HepG2 (cell line): ENCODE measurements around the gene PCDHGB1. TPM values are rescaled to one million over a fixed set of nuclear protein-coding genes. Genes with fewer than 3 reads are reported as not detected.

ENCODE experiments used
- ATAC-seq: fragments of 200-7000 bp; cut with Tn5 transposase; 3 replicates; pipeline ENCODE4 v1.9.1; 2020; ENCODE audit warnings: mild to moderate bottlenecking, moderate library complexity
- BruUV-seq: library from RNA; stranded (reverse); fragments of 400-500 nt; replicated peaks from 2 replicates; lab custom pipeline; 2021; lab: Mats Ljungman, UMichigan
- CTCF ChIA-PET: fragments of 300-600 bp; formaldehyde crosslinking; extraction: SDS; loops from one replicate; lab custom pipeline; 2021; ENCODE audit warnings: low total read pairs, inconsistent platforms, low intra/inter-chr PET ratio; lab: Yijun Ruan, JAX
- POLR2A ChIA-PET: fragments of 350-600 bp; sonication (Branson Sonifier 250); formaldehyde crosslinking; loops from one replicate; lab custom pipeline; 2020; ENCODE audit warnings: antibody characterized with exemption, inconsistent platforms; lab: Yijun Ruan, JAX
- DNase-seq: peaks from one replicate; pipeline ENCODE4 v3.0.0-alpha.2; 2015; ENCODE audit warnings: low spot score
- FAIRE-seq: peaks from 3 replicates; lab custom pipeline; 2011; peaks lifted over from hg19 to GRCh38; lab: Jason Lieb, UNC
- H2AFZ ChIP-seq: one replicate; pipeline ENCODE4 v1.6.1; 2011; ENCODE audit warnings: low read length, inconsistent platforms
- H3K27ac ChIP-seq: fragments of 300-600 bp; 3 replicates; pipeline ENCODE4 v1.8.0; 2011; ENCODE audit warnings: mixed run types, mild to moderate bottlenecking, mixed read lengths, low read length, inconsistent platforms; ENCODE audit not compliant: insufficient read depth; ENCODE audit errors: extremely low read length
- H3K27me3 ChIP-seq, 2 experiments: fragments of 200-600 bp in 1 of 2; 2 replicates in 1 of 2; 3 replicates in 1 of 2; pipeline versions ENCODE4 v1.6.0 to v1.8.0; 2011; ENCODE audit warnings: low read length in 2 of 2, mild to moderate bottlenecking in 2 of 2, moderate library complexity in 2 of 2, inconsistent platforms in 1 of 2; ENCODE audit not compliant: insufficient read depth in 2 of 2, control insufficient read depth in 1 of 2
- H3K36me3 ChIP-seq, 2 experiments: fragments of 200-600 bp in 1 of 2; replicated peaks in 1 of 2; 2 replicates in 1 of 2; 3 replicates in 1 of 2; pipeline versions ENCODE4 v1.5.1 to v1.8.0; 2011; ENCODE audit warnings: low read length in 2 of 2, inconsistent platforms in 1 of 2; ENCODE audit not compliant: insufficient read depth in 2 of 2, control insufficient read depth in 1 of 2
- H3K4me1 ChIP-seq: 2 replicates; pipeline ENCODE4 v1.5.1; 2012; ENCODE audit warnings: low read length, inconsistent platforms; ENCODE audit not compliant: insufficient read depth
- H3K4me2 ChIP-seq: 2 replicates; pipeline ENCODE4 v1.6.0; 2011; ENCODE audit warnings: low read depth, low read length, inconsistent platforms
- H3K4me3 ChIP-seq, 3 experiments: fragments of 200-600 bp in 1 of 3; sonication (generic), shearing (Covaris generic) in 1 of 3; replicated peaks in 1 of 3; 2 replicates each; pipeline ENCODE4 v1.5.1; 2011 to 2016; ENCODE audit warnings: low read length in 3 of 3, inconsistent platforms in 2 of 3, low read depth in 2 of 3, mild to moderate bottlenecking in 2 of 3, control low read depth in 1 of 3, mixed read lengths in 1 of 3; ENCODE audit not compliant: insufficient read depth in 1 of 3
- H3K79me2 ChIP-seq: one replicate; pipeline ENCODE4 v1.6.1; 2011; ENCODE audit warnings: low read length, inconsistent platforms; ENCODE audit not compliant: insufficient read depth
- H3K9ac ChIP-seq: 2 replicates; pipeline ENCODE4 v1.6.0; 2011; ENCODE audit warnings: mild to moderate bottlenecking, low read depth, low read length, inconsistent platforms; ENCODE audit not compliant: insufficient read depth
- H3K9me3 ChIP-seq: 2 replicates; pipeline ENCODE4 v1.5.1; 2012; ENCODE audit warnings: mild to moderate bottlenecking, low read length
- H4K20me1 ChIP-seq: 2 replicates; pipeline ENCODE4 v1.6.0; 2011; ENCODE audit warnings: inconsistent platforms, mild to moderate bottlenecking, low read length, moderate library complexity; ENCODE audit not compliant: insufficient read depth
- CHCHD3 ChIP-seq: sonication (generic); formaldehyde crosslinking; IDR thresholded peaks from 2 replicates; pipeline ENCODE4 v1.8.0; 2022; ENCODE audit warnings: mild to moderate bottlenecking, missing genetic modification reagents, moderate library complexity
- DZIP1 ChIP-seq: sonication (generic); formaldehyde crosslinking; IDR thresholded peaks from 2 replicates; pipeline ENCODE4 v1.5.0; 2020; ENCODE audit warnings: mild to moderate bottlenecking, missing genetic modification reagents
- HES4 ChIP-seq: sonication (generic); formaldehyde crosslinking; IDR thresholded peaks from 2 replicates; pipeline ENCODE4 v1.9.0; 2021; ENCODE audit warnings: mild to moderate bottlenecking, missing genetic modification reagents, borderline replicate concordance
- POGZ ChIP-seq: sonication (generic); formaldehyde crosslinking; IDR thresholded peaks from 2 replicates; pipeline ENCODE4 v1.4.0; 2020; ENCODE audit warnings: mild to moderate bottlenecking, missing genetic modification reagents
- PRDM10 ChIP-seq: sonication (generic); formaldehyde crosslinking; IDR thresholded peaks from 2 replicates; pipeline ENCODE4 v1.4.0; 2020; ENCODE audit warnings: low read depth, missing genetic modification reagents
- RBM22 ChIP-seq: fragments of 200-400 bp; formaldehyde crosslinking; optimal IDR thresholded peaks from 2 replicates; pipeline ENCODE3; 2017; ENCODE audit warnings: mild to moderate bottlenecking, low read length, moderate library complexity
- SNAI1 ChIP-seq: sonication (generic); formaldehyde crosslinking; IDR thresholded peaks from 2 replicates; pipeline ENCODE4 v1.5.0; 2020; ENCODE audit warnings: mild to moderate bottlenecking, missing genetic modification reagents, borderline replicate concordance
- ZNF124 ChIP-seq: sonication (generic); formaldehyde crosslinking; IDR thresholded peaks from 2 replicates; pipeline ENCODE4 v1.4.0; 2020; ENCODE audit warnings: missing genetic modification reagents
- ZNF280D ChIP-seq: sonication (generic); formaldehyde crosslinking; IDR thresholded peaks from 2 replicates; pipeline ENCODE4 v1.5.1; 2020; ENCODE audit warnings: mild to moderate bottlenecking, missing genetic modification reagents
- ZNF562 ChIP-seq: sonication (generic); formaldehyde crosslinking; IDR thresholded peaks from 2 replicates; pipeline ENCODE4 v1.8.0; 2022; ENCODE audit warnings: missing genetic modification reagents, borderline replicate concordance
- ZNF660 ChIP-seq: sonication (generic); formaldehyde crosslinking; IDR thresholded peaks from 2 replicates; pipeline ENCODE4 v1.5.1; 2020; ENCODE audit warnings: mild to moderate bottlenecking, low read depth, missing genetic modification reagents, borderline replicate concordance
- WGBS: methylation state at CpG from one replicate; pipeline ENCODE4 v1.1.6; 2017; ENCODE audit warnings: low lambda C conversion rate; 5-methylcytosine and 5-hydroxymethylcytosine counted together
- in situ Hi-C: cut with HindIII; loops from 2 replicates; pipeline ENCODE4 v1.10.0; 2017; ENCODE audit warnings: low pct_unique_long_range_greater_than_20kb; ENCODE audit not compliant: extremely low pct_ligation_motif_present
- intact Hi-C: fragments of 100-400 bp; cut with micrococcal nuclease; formaldehyde crosslinking; loops from one replicate; pipeline ENCODE4 v1.10.0; 2022; ENCODE audit not compliant: unreplicated experiment
- polyA plus RNA-seq, 8 experiments: library from polyadenylated mRNA; depleted of rRNA in 3 of 8; stranded (reverse) in 7 of 8; unstranded in 1 of 8; fragments of >200 nt; fragmentation: Illumina TruSeq in 4 of 8; extraction: Trizol in 4 of 8; gene quantifications; 2 replicates each; pipeline versions ENCODE4 v1.2.1 to v1.2.3, GENCODE V29; 2011 to 2016; ENCODE audit warnings: low read depth in 4 of 8, missing spikeins in 1 of 8, mixed read lengths in 1 of 8; ENCODE audit not compliant: insufficient read depth in 1 of 8
- total RNA-seq, 5 experiments: library from RNA; depleted of rRNA; stranded (reverse); fragments of >200 nt; fragmentation: Illumina TruSeq; extraction: Trizol; gene quantifications; 2 replicates each; pipeline ENCODE4 v1.2.3, GENCODE V29; 2016; ENCODE audit warnings: low read depth in 1 of 5

PCDHGB1 gene
- total and polyA plus RNA-seq, 2 of the 13 experiments (the other 11 are each of a cell fraction or from before 2014, with no cell fraction given), result 1.0 to 2.6 TPM

GRCh38 chr5:141398608-141399007 lies 48.7 kb downstream of the PCDHGB1 start (continued):
- TF ChIP-seq RBM22 (no peak), DZIP1 (CRISPR knock-in tag) (no peak), ZNF562 (CRISPR knock-in tag) (no peak), HES4 (CRISPR knock-in tag) (no peak), POGZ (CRISPR knock-in tag) (no peak), SNAI1 (CRISPR knock-in tag) (no peak)

GRCh38 chr5:141399555-141400258 lies 49.8 kb downstream of the PCDHGB1 start:
- DNase-seq, result no peak
- H3K4me3 ChIP-seq, result no peak overlapping the region
- no peaks in the 10 kb centered on the region; a peak in 1 of 5 replicates for H3K27me3 ChIP-seq
- in situ Hi-C loops, result no loop called here
- intact Hi-C loops, result no loop called here
- H3K36me3 ChIP-seq, result no peaks in the 10 kb centered on the region
- peaks cover 27% of the 10 kb centered on the region; the same call in 1 of the 2 replicates for H3K9me3 ChIP-seq
- ATAC-seq, result no peak
- H4K20me1 ChIP-seq, result no peaks in the 10 kb centered on the region
- 89% methylated on average over 54 of the region's 61 CpGs for WGBS
- no peaks in the 10 kb centered on the region for H3K79me2 ChIP-seq
- POLR2A ChIA-PET, result no interaction called here
- no peak overlapping the region for H2AFZ ChIP-seq
- no peak overlapping the region for H3K4me2 ChIP-seq
- H3K27ac ChIP-seq, result no peak overlapping the region
- no peak overlapping the region for H3K9ac ChIP-seq
- CTCF ChIA-PET, result no interaction called here
- FAIRE-seq, result no peak
- BruUV-seq, result no TSS peak
- H3K4me1 ChIP-seq, result no peaks in the 10 kb centered on the region
- TF ChIP-seq CHCHD3 (CRISPR knock-in tag) (no peak), PRDM10 (no peak), ZNF660 (CRISPR knock-in tag) (no peak), ZNF280D (CRISPR knock-in tag) (no peak), ZNF124 (no peak)
